GM19239 (cell line): Measurements from ENCODE around the gene SLC25A21.
"Not testable (repeated sequence)": the region's sequence is repeated elsewhere in the genome, so short reads cannot be mapped to it uniquely, and the experiment has no call there.

ENCODE experiments used
- DNase-seq: peaks from one replicate; pipeline ENCODE4 v3.0.0; 2011; ENCODE audit warnings: low spot score; ENCODE audit not compliant: insufficient read length
- FAIRE-seq: peaks from 2 replicates; lab custom pipeline; 2011; peaks lifted over from hg19 to GRCh38; lab: Jason Lieb, UNC

SLC25A21 gene

GRCh38 chr14:36916668-36917067 lies 255.7 kb downstream of the SLC25A21 start:
- DNase-seq, result no peak
- no peak for FAIRE-seq

GRCh38 chr14:36915081-36915480 lies 257.3 kb downstream of the SLC25A21 start:
- DNase-seq (no peak), FAIRE-seq (no peak)

DNA sequence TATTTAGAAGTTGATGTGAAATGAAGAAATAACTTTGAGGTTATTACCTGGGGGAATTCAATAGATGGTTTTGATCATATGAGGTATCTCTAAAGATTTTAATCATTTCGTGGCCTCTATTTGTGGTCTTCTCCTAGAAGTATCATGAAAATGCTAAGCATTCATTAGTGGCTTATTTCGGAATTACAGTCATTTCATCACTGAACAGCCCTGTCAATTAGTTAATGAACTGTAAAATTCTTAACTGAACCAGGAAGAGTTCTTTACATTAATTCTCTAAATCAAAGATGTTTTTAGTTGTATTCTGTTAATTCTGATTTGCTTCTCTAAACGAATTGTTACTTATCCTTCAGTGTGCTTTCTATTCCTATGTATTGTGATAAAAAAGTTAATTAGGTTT lies 261.8 kb downstream of the SLC25A21 start:
- DNase-seq (no peak), FAIRE-seq (no peak)

GRCh38 chr14:36905272-36905888 lies 267.0 kb downstream of the SLC25A21 start:
- FAIRE-seq, result no peak
- DNase-seq, result no peak

- no peak for FAIRE-seq
- DNase-seq, result no peak
Observed at GRCh38 chr14:36901861-36902260, 270.5 kb downstream of the SLC25A21 start.

DNA sequence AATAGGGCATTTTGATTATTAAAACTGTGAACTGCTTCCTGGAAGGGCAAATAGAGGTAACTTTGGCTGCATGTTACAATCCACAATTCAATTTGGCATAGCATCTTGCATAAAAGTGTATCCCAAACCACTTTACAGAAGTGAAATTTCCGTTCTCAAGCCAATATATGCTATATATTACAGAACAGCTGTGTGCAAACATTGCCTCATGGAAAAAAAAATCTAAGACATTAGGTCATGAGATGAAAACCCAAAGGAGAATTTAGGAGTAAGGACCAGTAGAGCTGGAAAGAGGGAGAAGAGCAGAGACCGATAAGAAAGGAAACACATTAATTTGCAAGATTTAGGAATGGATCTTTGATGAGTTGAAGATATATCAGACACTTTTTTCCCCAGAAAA lies 271.6 kb downstream of the SLC25A21 start:
- no peak for DNase-seq
- FAIRE-seq, result no peak

DNA sequence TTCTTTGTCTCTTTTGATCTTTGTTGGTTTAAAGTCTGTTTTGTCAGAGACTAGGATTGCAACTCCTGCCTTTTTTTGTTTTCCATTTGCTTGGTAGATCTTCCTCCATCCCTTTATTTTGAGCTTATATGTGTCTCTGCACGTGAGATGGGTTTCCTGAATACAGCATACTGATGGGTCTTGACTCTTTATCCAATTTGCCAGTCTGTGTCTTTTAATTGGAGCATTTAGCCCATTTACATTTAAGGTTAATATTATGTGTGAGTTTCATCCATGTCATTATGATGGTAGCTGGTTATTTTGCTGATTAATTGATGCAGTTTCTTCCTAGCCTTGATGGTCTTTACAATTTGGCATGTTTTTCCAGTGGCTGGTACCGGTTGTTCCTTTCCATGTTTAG lies 276.1 kb downstream of the SLC25A21 start:
- DNase-seq, FAIRE-seq: not testable (repeated sequence)

- no peak for FAIRE-seq
- DNase-seq, result no peak
Observed at GRCh38 chr14:36884049-36884448, 288.4 kb downstream of the SLC25A21 start.

DNA sequence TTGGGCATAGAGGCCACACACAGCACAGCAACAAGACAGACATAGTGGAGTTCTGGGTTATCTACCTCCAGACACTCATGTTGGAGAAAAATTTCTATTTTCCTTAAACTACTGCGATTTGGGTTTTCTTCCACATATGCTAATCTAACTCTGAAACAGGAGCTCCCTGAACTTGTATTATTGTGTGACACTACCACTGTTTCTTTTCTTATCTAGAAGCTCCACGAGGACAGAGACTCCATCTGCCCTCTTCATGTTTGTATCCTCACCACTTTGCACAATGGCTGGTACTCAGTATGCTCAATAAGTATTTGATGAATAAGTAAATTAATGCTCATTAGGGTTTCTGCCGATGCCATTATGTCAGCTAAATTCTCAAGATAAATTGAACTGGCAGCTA lies 292.1 kb downstream of the SLC25A21 start:
- no peak for DNase-seq
- FAIRE-seq, result no peak

GRCh38 chr14:36879558-36879957 lies 292.8 kb downstream of the SLC25A21 start:
- DNase-seq, result no peak
- no peak for FAIRE-seq

DNA sequence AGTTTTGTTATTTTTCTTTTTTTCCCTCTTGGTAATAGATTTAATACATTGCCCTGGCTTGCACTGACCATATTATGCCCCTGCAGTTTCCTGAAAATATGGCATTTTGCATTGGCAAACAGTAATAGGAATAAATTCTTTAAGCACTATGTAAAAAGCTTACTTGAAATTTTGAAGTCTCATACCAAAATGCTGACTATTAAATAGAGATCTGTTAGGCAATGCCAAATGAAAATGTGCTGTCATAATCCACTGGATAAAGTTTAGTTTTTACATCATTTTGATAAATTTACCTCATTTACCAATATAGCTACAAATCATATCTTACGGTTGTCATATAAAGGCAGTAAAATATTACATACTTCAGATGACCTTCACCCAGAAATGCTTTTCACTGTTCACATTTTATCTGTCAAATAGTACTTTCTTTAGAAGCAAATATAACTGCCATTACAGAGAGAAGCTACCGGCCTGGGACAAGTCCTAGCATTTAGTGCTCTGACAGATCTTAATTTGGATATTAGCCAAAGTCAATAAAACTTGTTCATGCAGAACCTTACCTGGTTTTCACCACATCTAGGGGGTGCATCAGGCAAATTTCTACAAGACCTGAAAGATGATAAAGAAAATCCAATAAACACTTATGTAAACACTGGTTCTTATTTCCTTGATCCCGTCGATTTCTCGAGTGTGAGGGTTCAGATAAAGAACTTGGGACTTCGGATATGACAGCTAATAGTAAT lies 297.8 kb downstream of the SLC25A21 start:
- no peak for DNase-seq
- FAIRE-seq, result no peak

DNA sequence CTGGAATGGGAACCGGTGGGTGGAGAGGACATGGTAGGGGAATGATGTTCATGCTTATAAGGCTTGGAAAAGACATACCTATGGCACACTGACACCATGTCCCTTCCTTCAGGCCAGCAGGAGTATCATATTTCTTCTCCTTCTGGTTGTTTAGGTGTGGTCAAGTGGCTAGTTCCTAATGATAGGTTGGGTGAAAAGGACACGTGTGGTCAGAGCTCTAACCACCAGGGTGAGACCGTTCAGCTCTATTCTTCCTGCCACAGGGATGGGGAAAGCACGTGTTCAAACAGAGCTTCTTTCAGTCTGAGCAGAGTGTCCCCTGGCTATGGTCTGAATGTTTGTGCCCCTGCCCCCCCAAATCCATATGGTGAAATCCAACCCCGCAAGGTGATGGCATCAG lies 301.6 kb downstream of the SLC25A21 start:
- no peak for DNase-seq
- no peak for FAIRE-seq

DNA sequence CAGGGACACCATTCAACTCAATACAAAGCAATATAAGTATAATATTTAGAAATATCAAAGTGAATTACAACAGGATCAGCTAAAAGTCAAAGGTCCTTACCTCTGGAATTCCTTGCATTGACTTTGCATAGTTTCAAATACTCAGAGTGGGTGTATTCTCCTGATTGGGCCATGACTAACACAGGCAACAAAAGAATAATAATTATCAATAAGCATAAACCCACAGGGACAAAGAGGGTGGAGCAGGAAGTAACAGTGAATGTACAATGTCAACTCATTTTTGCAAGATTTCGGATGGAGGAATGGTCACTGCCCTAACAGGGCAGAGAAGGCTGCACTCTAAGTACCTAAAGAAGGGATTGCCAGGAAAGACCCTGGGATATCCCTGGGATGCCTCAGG lies 303.3 kb downstream of the SLC25A21 start:
- FAIRE-seq, result no peak

DNA sequence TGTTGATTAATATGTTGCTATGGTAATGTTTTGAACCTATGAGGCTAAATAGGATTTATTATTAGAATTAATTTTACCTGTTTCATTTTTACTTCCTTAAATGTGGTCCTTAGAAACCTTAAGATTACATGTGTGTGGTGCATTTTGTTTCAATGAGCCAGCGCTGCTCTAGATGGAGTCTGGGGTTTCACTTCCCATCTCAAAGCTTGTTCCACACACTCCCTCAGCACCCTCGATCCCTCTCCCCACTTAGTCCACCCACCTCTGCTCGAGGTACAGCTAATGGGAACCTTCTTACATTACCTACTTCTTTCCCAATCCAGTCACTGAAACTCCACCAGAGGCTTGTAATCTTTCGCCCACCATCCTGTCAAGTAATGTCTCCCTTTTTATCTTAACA lies 305.5 kb downstream of the SLC25A21 start:
- no peak for DNase-seq
- FAIRE-seq, result no peak

More for the DNA sequence above, 303.3 kb downstream of the SLC25A21 start:
- DNase-seq, result no peak

- no peak for FAIRE-seq
- DNase-seq, result no peak
Observed at GRCh38 chr14:36863271-36863670, 309.1 kb downstream of the SLC25A21 start.

DNA sequence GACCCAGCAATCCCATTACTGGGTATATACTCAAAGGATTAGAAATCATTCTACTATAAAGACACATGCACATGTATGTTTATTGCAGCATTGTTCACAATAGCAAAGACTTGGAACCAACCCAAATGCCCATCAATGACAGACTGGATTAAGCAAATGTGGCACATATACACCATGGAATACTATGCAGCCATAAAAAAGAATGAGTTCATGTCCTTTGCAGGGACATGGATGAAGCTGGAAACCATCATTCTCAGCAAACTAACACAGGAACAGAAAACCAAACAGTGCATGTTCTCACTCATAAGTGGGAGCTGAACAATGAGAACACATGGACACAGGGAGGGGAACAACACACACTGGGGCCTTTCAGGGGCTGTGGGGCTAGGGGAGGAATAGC lies 310.2 kb downstream of the SLC25A21 start:
- not testable (repeated sequence) for FAIRE-seq, DNase-seq

DNA sequence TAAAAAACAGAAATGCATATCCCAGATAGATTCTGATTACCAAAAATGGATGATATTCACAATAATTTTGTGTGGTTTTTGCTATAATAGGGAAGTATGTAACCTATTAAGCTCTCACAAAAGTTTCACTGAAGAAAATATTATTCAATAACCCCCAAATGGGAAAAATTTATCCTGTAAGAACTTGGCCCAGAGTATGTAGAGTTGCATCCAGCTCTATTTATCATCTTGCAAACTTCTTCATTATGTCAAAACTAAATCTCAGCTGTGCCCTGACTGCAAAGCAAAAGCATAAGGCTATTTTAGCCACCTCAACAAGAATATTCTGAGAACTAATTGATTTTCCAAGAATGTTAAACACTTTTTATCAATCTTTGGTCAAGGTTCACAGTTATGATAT lies 311.6 kb downstream of the SLC25A21 start:
- no peak for FAIRE-seq
- no peak for DNase-seq

- no peak for DNase-seq
- FAIRE-seq, result no peak
Observed at GRCh38 chr14:36859119-36859518, 313.3 kb downstream of the SLC25A21 start.

GRCh38 chr14:36857842-36858445 lies 314.5 kb downstream of the SLC25A21 start:
- FAIRE-seq (no peak), DNase-seq (no peak)

- DNase-seq, result no peak
- no peak for FAIRE-seq
Observed at GRCh38 chr14:36857136-36857535, 315.3 kb downstream of the SLC25A21 start.

GRCh38 chr14:36856095-36856878 lies 316.1 kb downstream of the SLC25A21 start:
- FAIRE-seq, result no peak
- DNase-seq, result no peak
